Measurements from ENCODE around the gene ZBTB17.

Gene ZBTB17

GRCh38 chr1:15959424-15959823 is 16.5 kb downstream of the ZBTB17 start:
- no peak for DNase-seq

GRCh38 chr1:15958793-15959192 is 17.1 kb downstream of the ZBTB17 start:
- peak; percentile 42 for DNase-seq

- no peak for DNase-seq
These were observed 17.8 kb downstream of the ZBTB17 start for GRCh38 chr1:15958111-15958510.

GRCh38 chr1:15957221-15958095 is 18.4 kb downstream of the ZBTB17 start:
- DNase-seq: no peak

- DNase-seq: peak; percentile 61
These were observed 19.8 kb downstream of the ZBTB17 start for GRCh38 chr1:15956150-15956549.

- no peak for DNase-seq
These were observed 20.3 kb downstream of the ZBTB17 start for GRCh38 chr1:15955552-15955951.

GRCh38 chr1:15954316-15954715 is 21.6 kb downstream of the ZBTB17 start:
- no peak for DNase-seq

- DNase-seq: no peak
These were observed 22.1 kb downstream of the ZBTB17 start for GRCh38 chr1:15953791-15954241.

- peak; percentile 64 for DNase-seq
These were observed 22.6 kb downstream of the ZBTB17 start for GRCh38 chr1:15953294-15953771.

GRCh38 chr1:15952317-15953258 is 23.3 kb downstream of the ZBTB17 start:
- peak; percentile 96 for DNase-seq

GRCh38 chr1:15951341-15952153 is 24.4 kb downstream of the ZBTB17 start:
- peak; percentile 31 for DNase-seq

GRCh38 chr1:15950763-15951295 is 25.1 kb downstream of the ZBTB17 start:
- peak; percentile 70 for DNase-seq

- no peak for DNase-seq
These were observed 25.6 kb downstream of the ZBTB17 start for GRCh38 chr1:15950302-15950701.

- DNase-seq: peak; percentile 98
These were observed 26.3 kb downstream of the ZBTB17 start for GRCh38 chr1:15949453-15950245.

- peak; percentile 97 for DNase-seq
These were observed 27.1 kb downstream of the ZBTB17 start for GRCh38 chr1:15948595-15949452.

GRCh38 chr1:15948091-15948591 is 27.8 kb downstream of the ZBTB17 start:
- DNase-seq: no peak

GRCh38 chr1:15947382-15948090 is 28.4 kb downstream of the ZBTB17 start:
- no peak for DNase-seq

GRCh38 chr1:15946571-15947381 is 29.1 kb downstream of the ZBTB17 start:
- DNase-seq: no peak

All from fibroblast of upper back skin (primary cell).